ENCODE results near the gene CHODL. TPM values are rescaled to one million over a fixed set of nuclear protein-coding genes. Genes with fewer than 3 reads are reported as not detected.

Gene CHODL
- polyA plus RNA-seq (ENCODE audit: insufficient read length), result 97.0 TPM

- DNase-seq (ENCODE audit: low read depth), result no peak
These were observed at the start of gene CHODL for GRCh38 chr21:18244671-18245463. TSS of gene CHODL (plus strand) at chr21:18244833. CDS start at chr21:18245224, 391 bp downstream.

GRCh38 chr21:18204931-18205330 is 39.7 kb upstream of the CHODL start:
- no peak for DNase-seq (ENCODE audit: low read depth)

GRCh38 chr21:18218331-18218730 is 26.3 kb upstream of the CHODL start:
- no peak for DNase-seq (ENCODE audit: low read depth)

GRCh38 chr21:18220498-18220897 is 24.1 kb upstream of the CHODL start:
- DNase-seq (ENCODE audit: low read depth), result no peak

- DNase-seq (ENCODE audit: low read depth), result no peak
These were observed 22.3 kb upstream of the CHODL start for GRCh38 chr21:18222346-18222745.

GRCh38 chr21:18228060-18228739 is 16.4 kb upstream of the CHODL start:
- DNase-seq (ENCODE audit: low read depth), result no peak

- DNase-seq (ENCODE audit: low read depth), result no peak
These were observed 9.1 kb upstream of the CHODL start for GRCh38 chr21:18235545-18235944.

- no peak for DNase-seq (ENCODE audit: low read depth)
These were observed 883 bp downstream of the CHODL start for GRCh38 chr21:18245464-18245967.

GRCh38 chr21:18248171-18248570 is 3.5 kb downstream of the CHODL start:
- DNase-seq (ENCODE audit: low read depth), result no peak

GRCh38 chr21:18249672-18250071 is 5.0 kb downstream of the CHODL start:
- DNase-seq (ENCODE audit: low read depth), result no peak

GRCh38 chr21:18251065-18251464 is 6.4 kb downstream of the CHODL start:
- DNase-seq (ENCODE audit: low read depth), result no peak

GRCh38 chr21:18252256-18252655 is 7.6 kb downstream of the CHODL start:
- no peak for DNase-seq (ENCODE audit: low read depth)

- DNase-seq (ENCODE audit: low read depth), result no peak
These were observed 8.0 kb downstream of the CHODL start for GRCh38 chr21:18252680-18253079.

GRCh38 chr21:18253221-18253620 is 8.6 kb downstream of the CHODL start:
- DNase-seq (ENCODE audit: low read depth), result no peak

GRCh38 chr21:18253799-18254198 is 9.2 kb downstream of the CHODL start:
- DNase-seq (ENCODE audit: low read depth), result no peak

- DNase-seq (ENCODE audit: low read depth), result no peak
These were observed 21.3 kb downstream of the CHODL start for GRCh38 chr21:18265944-18266343.

GRCh38 chr21:18267496-18267895 is 22.9 kb downstream of the CHODL start:
- no peak for DNase-seq (ENCODE audit: low read depth)

GRCh38 chr21:18268906-18269305 is 24.3 kb downstream of the CHODL start:
- DNase-seq (ENCODE audit: low read depth), result no peak

- no peak for DNase-seq (ENCODE audit: low read depth)
These were observed 25.2 kb downstream of the CHODL start for GRCh38 chr21:18269856-18270255.

GRCh38 chr21:18273400-18273799 is 28.8 kb downstream of the CHODL start:
- no peak for DNase-seq (ENCODE audit: low read depth)

- no peak for DNase-seq (ENCODE audit: low read depth)
These were observed 29.7 kb downstream of the CHODL start for GRCh38 chr21:18274370-18274769.

- no peak for DNase-seq (ENCODE audit: low read depth)
These were observed 31.1 kb downstream of the CHODL start for GRCh38 chr21:18275781-18276180.

- no peak for DNase-seq (ENCODE audit: low read depth)
These were observed 40.7 kb downstream of the CHODL start for GRCh38 chr21:18285379-18285778.
